HPDE6-E6E7 (cell line): ENCODE results near the gene NSUN6.

Experiments used
- DNase-seq: peaks from one replicate; pipeline ENCODE4 v3.0.0; 2011; ENCODE audit warnings: missing footprints; ENCODE audit errors: extremely low spot score

The NSUN6 gene

DNA sequence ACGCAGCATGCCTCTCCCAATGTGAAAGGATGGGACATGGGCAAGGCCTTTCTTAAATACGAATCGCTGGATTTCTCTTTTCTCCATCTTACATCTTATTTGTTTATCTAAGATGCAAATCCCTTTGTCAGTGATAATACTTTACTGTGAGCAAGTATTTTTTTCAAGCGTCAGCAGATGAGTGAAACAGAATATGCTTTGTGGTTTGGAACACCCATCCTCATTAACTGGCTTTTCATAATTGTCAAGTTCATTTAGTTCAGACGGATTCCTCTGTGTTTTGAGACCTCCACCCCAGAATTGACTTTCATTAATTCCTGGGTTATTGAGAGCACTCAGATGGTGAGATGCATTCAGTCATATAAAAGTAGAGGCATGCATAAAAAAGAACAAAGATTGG, 149.8 kb downstream of the NSUN6 start:
- no peak for DNase-seq

DNA sequence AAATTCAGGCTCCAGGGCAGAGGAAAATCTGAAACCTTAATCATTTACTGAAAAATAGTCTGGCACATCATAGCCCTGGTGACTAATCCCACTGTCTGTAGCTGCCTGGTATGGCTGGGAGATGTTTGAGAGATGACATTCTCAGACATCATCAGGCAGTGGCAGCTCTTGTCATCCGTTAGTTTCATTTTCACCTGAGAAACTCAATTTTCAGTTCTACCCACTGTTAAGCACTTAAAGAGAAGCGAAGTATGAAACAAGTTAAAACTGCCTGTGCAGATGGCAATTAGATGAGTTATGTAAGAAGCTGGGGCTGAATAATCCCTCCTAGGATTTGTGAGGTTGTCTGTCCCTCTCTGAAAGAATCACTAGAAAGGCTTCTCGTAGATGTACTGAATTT, 150.2 kb downstream of the NSUN6 start:
- DNase-seq = peak; percentile 1

DNA sequence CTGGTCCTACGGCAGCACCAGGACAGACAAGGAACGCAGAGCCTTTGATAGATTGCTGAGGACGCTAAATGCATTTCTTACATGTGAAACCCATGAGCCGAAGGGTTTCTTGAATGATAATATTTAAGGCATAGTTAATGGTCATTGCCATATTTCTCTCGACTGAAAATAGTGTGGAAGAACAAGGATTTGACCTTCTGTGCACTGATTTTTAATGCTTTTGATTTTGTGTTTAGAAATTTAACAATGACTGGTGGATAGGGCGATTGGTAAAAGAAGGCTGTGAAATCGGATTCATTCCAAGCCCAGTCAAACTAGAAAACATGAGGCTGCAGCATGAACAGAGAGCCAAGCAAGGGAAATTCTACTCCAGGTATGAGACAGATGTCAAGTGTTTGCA, 150.8 kb downstream of the NSUN6 start:
- DNase-seq = no peak

DNA sequence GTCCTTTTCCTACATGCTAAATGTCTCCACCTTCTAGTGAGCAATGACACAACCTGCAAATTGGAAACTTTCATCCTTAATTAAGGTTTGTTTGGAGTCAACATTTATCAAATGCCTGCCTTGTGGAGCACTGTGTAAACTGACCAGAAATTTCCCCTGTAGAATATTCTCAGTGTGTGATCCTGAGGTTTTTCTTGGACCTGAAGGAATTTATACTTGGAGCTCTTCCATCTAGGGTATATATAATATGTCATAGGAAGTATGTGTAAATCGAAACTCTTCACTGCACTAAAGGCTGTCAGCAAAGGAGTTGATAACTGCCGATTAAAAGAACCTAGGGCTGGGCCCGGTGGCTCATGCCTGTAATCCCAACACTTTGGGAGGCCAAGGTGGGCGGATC, 152.4 kb downstream of the NSUN6 start:
- DNase-seq = no peak

DNA sequence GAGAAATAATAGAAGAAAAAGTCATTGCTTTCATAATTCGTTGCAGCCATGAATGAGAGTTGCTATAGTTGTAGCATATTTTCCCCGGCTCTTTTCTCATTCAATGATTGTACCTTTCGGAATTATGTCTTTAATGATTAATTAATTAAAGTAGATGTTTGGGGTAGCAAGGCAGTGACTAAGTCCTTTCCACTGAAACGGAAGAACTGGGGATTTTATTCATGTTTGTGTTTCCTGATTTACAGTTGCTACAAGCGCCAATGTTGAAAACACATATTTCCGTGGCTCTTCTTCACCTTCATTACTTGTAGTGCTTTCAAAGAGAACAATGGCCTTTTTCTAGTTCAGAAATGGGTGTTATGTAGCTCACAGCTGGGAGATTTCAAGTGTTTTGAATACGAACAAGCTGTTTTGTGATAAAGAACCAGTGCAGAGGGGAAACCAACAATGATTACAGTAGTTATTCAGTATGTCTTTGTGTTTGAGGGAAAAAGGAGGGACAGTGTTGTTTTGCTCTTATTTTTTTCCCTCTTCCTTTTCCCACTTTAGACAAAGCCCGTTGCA, 153.5 kb downstream of the NSUN6 start:
- no peak for DNase-seq
